ENCODE data around the gene EMC9.

EMC9 gene

GRCh38 chr14:24100197-24100981 lies 41.0 kb downstream of the EMC9 start:
- TF ChIP-seq CTCF (IDR thresholded peaks at IDR 0.05; ENCODE audit: insufficient read depth, low read depth, low read length, missing control alignments), result no peak

GRCh38 chr14:24098927-24099813 lies 42.2 kb downstream of the EMC9 start:
- H3K4me3 ChIP-seq (ENCODE audit: low read length), result no peak overlapping the region
- TF ChIP-seq CTCF (IDR thresholded peaks at IDR 0.05; ENCODE audit: insufficient read depth, low read depth, low read length, missing control alignments), result no peak
- DNase-seq (ENCODE audit: low read depth), result no peak

More at GRCh38 chr14:24100197-24100981, 41.0 kb downstream of the EMC9 start:
- no peak for DNase-seq (ENCODE audit: low read depth)
- H3K4me3 ChIP-seq (ENCODE audit: low read length), result no peak overlapping the region

GRCh38 chr14:24098229-24098926 lies 43.0 kb downstream of the EMC9 start:
- H3K4me3 ChIP-seq (ENCODE audit: low read length), result no peak overlapping the region
- no peak for DNase-seq (ENCODE audit: low read depth)
- TF ChIP-seq CTCF (IDR thresholded peaks at IDR 0.05; ENCODE audit: insufficient read depth, low read depth, low read length, missing control alignments), result no peak

GRCh38 chr14:24096545-24097181 lies 44.7 kb downstream of the EMC9 start:
- no peak for TF ChIP-seq CTCF (IDR thresholded peaks at IDR 0.05; ENCODE audit: insufficient read depth, low read depth, low read length, missing control alignments)
- no peak overlapping the region for H3K4me3 ChIP-seq (ENCODE audit: low read length)
- no peak for DNase-seq (ENCODE audit: low read depth)

- no peak for TF ChIP-seq CTCF (IDR thresholded peaks at IDR 0.05; ENCODE audit: insufficient read depth, low read depth, low read length, missing control alignments)
- peak overlapping the region; percentile 79 for H3K4me3 ChIP-seq (ENCODE audit: low read length)
- DNase-seq (ENCODE audit: low read depth), result no peak
These were observed 45.9 kb downstream of the EMC9 start for GRCh38 chr14:24095271-24096068.

GRCh38 chr14:24094841-24095270 lies 46.5 kb downstream of the EMC9 start:
- no peak for DNase-seq (ENCODE audit: low read depth)

More at GRCh38 chr14:24094841-24095270, 46.5 kb downstream of the EMC9 start:
- no peak for TF ChIP-seq CTCF (IDR thresholded peaks at IDR 0.05; ENCODE audit: insufficient read depth, low read depth, low read length, missing control alignments)
- peak overlapping the region; percentile 79 for H3K4me3 ChIP-seq (ENCODE audit: low read length)
